Astrocyte (in vitro differentiated cells and primary cell): ENCODE results near the gene FHIT. TPM values are rescaled to one million over a fixed set of nuclear protein-coding genes. Genes with fewer than 3 reads are reported as not detected.

Source experiments
- DNase-seq: peaks from one replicate; pipeline ENCODE4 v3.0.0-alpha.2; 2010; ENCODE audit warnings: low read depth
- FAIRE-seq: peaks from 2 replicates; lab custom pipeline; 2011; peaks lifted over from hg19 to GRCh38; lab: Jason Lieb, UNC
- H2AFZ ChIP-seq: 2 replicates; pipeline ENCODE4 v1.6.0; 2012; ENCODE audit warnings: low read depth, low read length, inconsistent platforms
- H3K27ac ChIP-seq: 2 replicates; pipeline ENCODE4 v1.5.1; 2011; ENCODE audit warnings: low read depth, low read length, inconsistent platforms
- H3K27me3 ChIP-seq: 2 replicates; pipeline ENCODE4 v1.6.0; 2011; ENCODE audit warnings: low read length, inconsistent platforms; ENCODE audit not compliant: insufficient read depth
- H3K36me3 ChIP-seq: 2 replicates; pipeline ENCODE4 v1.5.1; 2011; ENCODE audit warnings: low read length, inconsistent platforms; ENCODE audit not compliant: insufficient read depth
- H3K4me1 ChIP-seq: 2 replicates; pipeline ENCODE4 v1.5.1; 2011; ENCODE audit warnings: low read length, inconsistent platforms; ENCODE audit not compliant: insufficient read depth
- H3K4me2 ChIP-seq: 2 replicates; pipeline ENCODE4 v1.6.0; 2012; ENCODE audit warnings: low read length, inconsistent platforms
- H3K4me3 ChIP-seq: 2 replicates; pipeline ENCODE4 v1.5.1; 2011; ENCODE audit warnings: low read depth, mild to moderate bottlenecking, low read length, inconsistent platforms; ENCODE audit not compliant: insufficient read depth
- H3K79me2 ChIP-seq: 2 replicates; pipeline ENCODE4 v1.6.0; 2012; ENCODE audit warnings: mild to moderate bottlenecking, low read length, inconsistent platforms; ENCODE audit not compliant: insufficient read depth
- H3K9ac ChIP-seq: 2 replicates; pipeline ENCODE4 v1.6.0; 2012; ENCODE audit warnings: mild to moderate bottlenecking, low read length, inconsistent platforms
- H3K9me3 ChIP-seq: 2 replicates; pipeline ENCODE4 v1.5.1; 2012; ENCODE audit warnings: low read depth, mild to moderate bottlenecking, low read length, inconsistent platforms; ENCODE audit not compliant: insufficient read depth
- H4K20me1 ChIP-seq: 2 replicates; pipeline ENCODE4 v1.6.0; 2012; ENCODE audit warnings: low read length, inconsistent platforms; ENCODE audit not compliant: insufficient read depth
- H3K27ac Mint-ChIP-seq: one replicate; pipeline ENCODE4 v1.8.0; 2021; ENCODE audit warnings: mild to moderate bottlenecking, mixed read lengths; ENCODE audit not compliant: unreplicated experiment
- H3K27me3 Mint-ChIP-seq: one replicate; pipeline ENCODE4 v1.8.0; 2021; ENCODE audit warnings: low read depth, mixed read lengths; ENCODE audit not compliant: unreplicated experiment
- H3K36me3 Mint-ChIP-seq: one replicate; pipeline ENCODE4 v1.8.0; 2021; ENCODE audit warnings: low read depth, mixed read lengths; ENCODE audit not compliant: unreplicated experiment
- H3K4me1 Mint-ChIP-seq: one replicate; pipeline ENCODE4 v1.8.0; 2021; ENCODE audit warnings: low read depth, mixed read lengths; ENCODE audit not compliant: unreplicated experiment
- H3K4me3 Mint-ChIP-seq: one replicate; pipeline ENCODE4 v1.8.0; 2021; ENCODE audit warnings: mild to moderate bottlenecking, moderate library complexity, mixed read lengths; ENCODE audit not compliant: unreplicated experiment
- H3K9me3 Mint-ChIP-seq: one replicate; pipeline ENCODE4 v1.8.0; 2021; ENCODE audit warnings: mild to moderate bottlenecking, mixed read lengths; ENCODE audit not compliant: unreplicated experiment
- CTCF ChIP-seq: IDR thresholded peaks from 2 replicates; pipeline ENCODE4 v1.5.1; 2011; ENCODE audit warnings: low read depth, mild to moderate bottlenecking, inconsistent platforms, low read length, moderate library complexity; ENCODE audit not compliant: insufficient read depth
- EZH2 ChIP-seq: IDR thresholded peaks from 2 replicates; pipeline ENCODE4 v1.6.1; 2012; ENCODE audit warnings: mild to moderate bottlenecking, low read length, inconsistent platforms; ENCODE audit not compliant: insufficient read depth
- total RNA-seq: library from RNA; stranded (reverse); gene quantifications from 2 replicates; pipeline ENCODE4 v1.2.1, GENCODE V29; 2021

FHIT gene
- total RNA-seq, 1 donor from 2014 or later: 6.7 TPM

- no peak for DNase-seq
- Histone ChIP-seq H3K4me3 (no peak overlapping the region), H3K9me3 (no peaks in the 10 kb centered on the region), H3K27ac (no peak overlapping the region), H3K4me2 (no peak overlapping the region), H3K9ac (no peak overlapping the region), H4K20me1 (no peaks in the 10 kb centered on the region), H3K79me2 (no peaks in the 10 kb centered on the region), H2AFZ (no peak overlapping the region), H3K4me1 (no peaks in the 10 kb centered on the region), H3K36me3 (no peaks in the 10 kb centered on the region), H3K27me3 (no peaks in the 10 kb centered on the region)
- no peaks in the 10 kb centered on the region for H3K27me3 Mint-ChIP-seq
- no peaks in the 10 kb centered on the region for H3K4me1 Mint-ChIP-seq
- no peak for TF ChIP-seq CTCF
- TF ChIP-seq EZH2: no peak
- no peaks in the 10 kb centered on the region for H3K9me3 Mint-ChIP-seq
- FAIRE-seq: no peak
- no peaks in the 10 kb centered on the region for H3K36me3 Mint-ChIP-seq
- no peak overlapping the region for H3K4me3 Mint-ChIP-seq
- no peak overlapping the region for H3K27ac Mint-ChIP-seq
Measured at GRCh38 chr3:60424942-60425341, 826.3 kb downstream of the FHIT start.

GRCh38 chr3:60424034-60424433 is 827.2 kb downstream of the FHIT start:
- Histone ChIP-seq H3K4me2 (no peak overlapping the region), H3K27me3 (no peaks in the 10 kb centered on the region), H3K4me3 (no peak overlapping the region), H4K20me1 (no peaks in the 10 kb centered on the region), H3K27ac (no peak overlapping the region), H3K9ac (no peak overlapping the region), H3K36me3 (no peaks in the 10 kb centered on the region), H3K4me1 (no peaks in the 10 kb centered on the region), H2AFZ (no peak overlapping the region), H3K79me2 (no peaks in the 10 kb centered on the region), H3K9me3 (no peaks in the 10 kb centered on the region)
- FAIRE-seq (peak; percentile 26), DNase-seq (no peak)
- TF ChIP-seq CTCF: no peak
- no peak for TF ChIP-seq EZH2
- Mint-ChIP-seq H3K4me1 (no peaks in the 10 kb centered on the region), H3K4me3 (no peak overlapping the region), H3K9me3 (no peaks in the 10 kb centered on the region), H3K27me3 (no peaks in the 10 kb centered on the region), H3K27ac (no peak overlapping the region), H3K36me3 (no peaks in the 10 kb centered on the region)

- no peak overlapping the region for H3K4me3 Mint-ChIP-seq
- H3K27ac Mint-ChIP-seq: no peak overlapping the region
- no peaks in the 10 kb centered on the region for H3K4me1 Mint-ChIP-seq
- no peak overlapping the region for H3K4me2 ChIP-seq
- no peaks in the 10 kb centered on the region for H3K4me1 ChIP-seq
- no peaks in the 10 kb centered on the region for H3K27me3 ChIP-seq
- H3K36me3 Mint-ChIP-seq: no peaks in the 10 kb centered on the region
- H3K9me3 Mint-ChIP-seq: no peaks in the 10 kb centered on the region
- DNase-seq (no peak), FAIRE-seq (no peak)
- H3K27ac ChIP-seq: no peak overlapping the region
- H3K9ac ChIP-seq: no peak overlapping the region
- H3K9me3 ChIP-seq: no peaks in the 10 kb centered on the region
- H2AFZ ChIP-seq: no peak overlapping the region
- H4K20me1 ChIP-seq: no peaks in the 10 kb centered on the region
- TF ChIP-seq CTCF (no peak), EZH2 (no peak)
- no peaks in the 10 kb centered on the region for H3K27me3 Mint-ChIP-seq
- H3K79me2 ChIP-seq: no peaks in the 10 kb centered on the region
- H3K4me3 ChIP-seq: no peak overlapping the region
- no peaks in the 10 kb centered on the region for H3K36me3 ChIP-seq
Measured at GRCh38 chr3:60423556-60423955, 827.7 kb downstream of the FHIT start.
